GM12865 (cell line): Measurements from ENCODE around the gene CACNA1H.
A peak's percentile ranks its signal among the peaks of the same experiment; 100 is the strongest.

Source experiments
- DNase-seq: peaks from one replicate; pipeline ENCODE4 v3.0.0; 2010; ENCODE audit warnings: low read depth
- H3K4me3 ChIP-seq: 2 replicates; pipeline ENCODE4 v1.5.1; 2011; ENCODE audit warnings: mild to moderate bottlenecking, low read depth, low read length, control low read depth
- TF ChIP-seq, protein P1 (sequence below): IDR thresholded peaks from 2 replicates; pipeline ENCODE4 v1.5.1; 2011; ENCODE audit warnings: low read length, control low read depth, low read depth, inconsistent platforms; ENCODE audit not compliant: insufficient read depth; ENCODE audit errors: missing control alignments

CACNA1H gene

DNA sequence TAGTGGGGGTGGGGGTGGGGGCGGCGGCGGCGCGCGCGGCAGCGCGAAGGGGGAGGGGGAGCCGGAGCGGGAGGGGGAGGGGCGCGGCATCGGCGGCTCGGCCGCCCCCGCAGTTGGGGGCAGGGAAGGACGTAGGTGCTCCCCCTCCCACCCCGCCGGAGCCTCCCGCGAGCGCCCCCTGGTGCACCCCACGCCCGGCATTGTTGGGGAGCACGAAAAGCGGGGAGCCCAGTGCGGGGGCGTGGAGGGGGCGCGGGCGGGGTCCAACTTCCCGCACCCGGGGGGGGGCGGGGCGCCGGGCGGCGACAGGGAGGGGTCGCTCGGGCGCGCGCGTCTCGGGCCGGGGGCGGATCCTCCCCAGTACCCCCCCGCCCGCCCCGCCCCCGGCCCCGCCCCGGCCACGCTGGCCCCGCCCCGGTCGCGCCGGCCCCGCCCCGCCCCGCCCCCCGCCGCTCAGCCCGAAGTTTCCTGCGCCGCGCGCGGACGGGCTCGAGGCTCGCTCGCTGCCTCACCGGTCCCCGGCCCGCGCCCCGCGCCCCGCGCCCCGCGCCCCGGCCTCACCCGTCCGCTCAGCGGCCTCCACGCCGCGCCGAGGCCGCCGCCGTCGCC is at the start of gene CACNA1H:
Gene CACNA1H (plus strand): TSS at position 456 of the 609 bp plus-strand sequence. CDS start 632 bp downstream, outside the sequence.
- TF ChIP-seq, protein P1, sequence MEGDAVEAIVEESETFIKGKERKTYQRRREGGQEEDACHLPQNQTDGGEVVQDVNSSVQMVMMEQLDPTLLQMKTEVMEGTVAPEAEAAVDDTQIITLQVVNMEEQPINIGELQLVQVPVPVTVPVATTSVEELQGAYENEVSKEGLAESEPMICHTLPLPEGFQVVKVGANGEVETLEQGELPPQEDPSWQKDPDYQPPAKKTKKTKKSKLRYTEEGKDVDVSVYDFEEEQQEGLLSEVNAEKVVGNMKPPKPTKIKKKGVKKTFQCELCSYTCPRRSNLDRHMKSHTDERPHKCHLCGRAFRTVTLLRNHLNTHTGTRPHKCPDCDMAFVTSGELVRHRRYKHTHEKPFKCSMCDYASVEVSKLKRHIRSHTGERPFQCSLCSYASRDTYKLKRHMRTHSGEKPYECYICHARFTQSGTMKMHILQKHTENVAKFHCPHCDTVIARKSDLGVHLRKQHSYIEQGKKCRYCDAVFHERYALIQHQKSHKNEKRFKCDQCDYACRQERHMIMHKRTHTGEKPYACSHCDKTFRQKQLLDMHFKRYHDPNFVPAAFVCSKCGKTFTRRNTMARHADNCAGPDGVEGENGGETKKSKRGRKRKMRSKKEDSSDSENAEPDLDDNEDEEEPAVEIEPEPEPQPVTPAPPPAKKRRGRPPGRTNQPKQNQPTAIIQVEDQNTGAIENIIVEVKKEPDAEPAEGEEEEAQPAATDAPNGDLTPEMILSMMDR: no peak
- no peak within 1 kb of the TSS for H3K4me3 ChIP-seq
- DNase-seq: no peak

GRCh38 chr16:1103636-1103980 is 49.3 kb upstream of the CACNA1H start:
- DNase-seq: no peak
- H3K4me3 ChIP-seq: no peak overlapping the region
- TF ChIP-seq, protein P1: no peak

GRCh38 chr16:1105888-1106620 is 46.9 kb upstream of the CACNA1H start:
- H3K4me3 ChIP-seq: no peak overlapping the region
- TF ChIP-seq, protein P1: peak; percentile 53
- peak; percentile 43 for DNase-seq

- TF ChIP-seq, protein P1: no peak
- no peak for DNase-seq
- no peak overlapping the region for H3K4me3 ChIP-seq
Measured at GRCh38 chr16:1106659-1107058, 46.2 kb upstream of the CACNA1H start.

DNA sequence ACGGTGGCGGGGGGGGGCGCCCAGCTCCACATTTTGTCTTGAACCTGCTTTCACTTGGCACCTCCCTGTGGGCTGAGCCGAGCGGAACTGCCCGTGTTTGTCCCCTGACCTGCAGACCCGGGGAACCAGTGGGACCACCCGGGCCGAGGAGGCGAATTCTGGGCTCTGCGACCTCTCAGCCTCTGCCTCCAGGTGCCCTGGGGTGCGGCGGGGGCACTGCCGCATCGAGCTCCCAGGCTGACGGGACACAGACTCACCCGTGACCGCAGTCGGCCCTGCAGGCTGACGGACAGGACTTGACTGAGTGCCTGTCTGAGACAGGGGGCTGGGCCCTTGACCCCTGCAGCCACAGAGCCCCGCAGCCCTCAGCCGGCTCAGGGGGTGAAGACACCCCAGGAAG is 45.8 kb upstream of the CACNA1H start:
- H3K4me3 ChIP-seq: no peak overlapping the region
- TF ChIP-seq, protein P1: no peak
- no peak for DNase-seq

GRCh38 chr16:1107731-1108130 is 45.2 kb upstream of the CACNA1H start:
- TF ChIP-seq, protein P1: no peak
- no peak for DNase-seq
- H3K4me3 ChIP-seq: no peak overlapping the region
